ENCODE data around the gene SPATS1.

DNA sequence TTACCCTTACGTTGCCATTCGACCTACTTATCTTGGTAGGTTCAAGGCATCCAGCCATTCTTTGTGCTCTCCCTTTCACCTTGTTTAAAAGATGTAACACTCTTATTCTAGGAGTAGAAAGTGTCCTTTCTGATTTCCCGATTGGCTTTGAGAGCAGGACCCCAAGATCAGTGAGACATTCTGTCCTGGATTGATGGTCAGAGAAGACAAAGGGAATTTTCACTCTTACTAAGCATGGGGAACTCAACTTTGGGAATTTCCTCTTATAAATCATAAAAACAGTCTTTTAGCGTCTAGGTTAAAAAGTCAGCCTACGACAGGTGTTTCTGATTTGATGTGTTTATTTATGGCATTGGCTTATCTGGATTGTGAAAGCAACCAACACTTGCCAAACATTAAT, 26.5 kb upstream of the SPATS1 start:
- TF ChIP-seq, protein P1, sequence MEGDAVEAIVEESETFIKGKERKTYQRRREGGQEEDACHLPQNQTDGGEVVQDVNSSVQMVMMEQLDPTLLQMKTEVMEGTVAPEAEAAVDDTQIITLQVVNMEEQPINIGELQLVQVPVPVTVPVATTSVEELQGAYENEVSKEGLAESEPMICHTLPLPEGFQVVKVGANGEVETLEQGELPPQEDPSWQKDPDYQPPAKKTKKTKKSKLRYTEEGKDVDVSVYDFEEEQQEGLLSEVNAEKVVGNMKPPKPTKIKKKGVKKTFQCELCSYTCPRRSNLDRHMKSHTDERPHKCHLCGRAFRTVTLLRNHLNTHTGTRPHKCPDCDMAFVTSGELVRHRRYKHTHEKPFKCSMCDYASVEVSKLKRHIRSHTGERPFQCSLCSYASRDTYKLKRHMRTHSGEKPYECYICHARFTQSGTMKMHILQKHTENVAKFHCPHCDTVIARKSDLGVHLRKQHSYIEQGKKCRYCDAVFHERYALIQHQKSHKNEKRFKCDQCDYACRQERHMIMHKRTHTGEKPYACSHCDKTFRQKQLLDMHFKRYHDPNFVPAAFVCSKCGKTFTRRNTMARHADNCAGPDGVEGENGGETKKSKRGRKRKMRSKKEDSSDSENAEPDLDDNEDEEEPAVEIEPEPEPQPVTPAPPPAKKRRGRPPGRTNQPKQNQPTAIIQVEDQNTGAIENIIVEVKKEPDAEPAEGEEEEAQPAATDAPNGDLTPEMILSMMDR (IDR thresholded peaks at IDR 0.05; ENCODE audit: insufficient read depth, low read depth, low read length): no peak
- no peak for TF ChIP-seq EZH2 (IDR thresholded peaks at IDR 0.05; ENCODE audit: insufficient read depth, low read length)

All from astrocyte (in vitro differentiated cells and primary cell).